ENCODE results near the gene FLNC.
A peak's percentile ranks its signal among the peaks of the same experiment; 100 is the strongest.

The FLNC gene

GRCh38 chr7:128859232-128860157 is 29.3 kb downstream of the FLNC start:
- H3K4me3 ChIP-seq (replicated peaks in 1 of 2; ENCODE audit: low read depth in 2 of 2, low read length in 2 of 2), result no peak overlapping the region
- no peak for DNase-seq (ENCODE audit: low read depth in 2 of 2)
- no peak for TF ChIP-seq CTCF (IDR thresholded peaks at IDR 0.05; ENCODE audit: low read depth, low read length)

- peak; percentile 28 for TF ChIP-seq CTCF (IDR thresholded peaks at IDR 0.05; ENCODE audit: low read depth, low read length)
- DNase-seq (ENCODE audit: low read depth in 2 of 2), result peak; percentile 40 to 72
- no peak overlapping the region for H3K4me3 ChIP-seq (replicated peaks in 1 of 2; ENCODE audit: low read depth in 2 of 2, low read length in 2 of 2)
Measured at GRCh38 chr7:128860158-128861073, 30.2 kb downstream of the FLNC start.

- DNase-seq (ENCODE audit: low read depth in 2 of 2), result no peak
- peak overlapping the region; percentile 13 to 97 for H3K4me3 ChIP-seq (replicated peaks in 1 of 2; ENCODE audit: low read depth in 2 of 2, low read length in 2 of 2)
- TF ChIP-seq CTCF (IDR thresholded peaks at IDR 0.05; ENCODE audit: low read depth, low read length), result no peak
Measured at GRCh38 chr7:128861957-128862570, 31.9 kb downstream of the FLNC start.

GRCh38 chr7:128862571-128863432 is 32.6 kb downstream of the FLNC start, which contains the start of gene ATP6V1F:
Gene ATP6V1F (plus strand): TSS chr7:128862856. CDS start chr7:128862905, 49 bp downstream.
- TF ChIP-seq CTCF (IDR thresholded peaks at IDR 0.05; ENCODE audit: low read depth, low read length), result no peak
- peak; percentile 98 for DNase-seq (ENCODE audit: low read depth in 2 of 2)

GRCh38 chr7:128863433-128863989 is 33.3 kb downstream of the FLNC start:
- TF ChIP-seq CTCF (IDR thresholded peaks at IDR 0.05; ENCODE audit: low read depth, low read length), result peak; percentile 58
- peak; percentile 76 to 80 for DNase-seq (ENCODE audit: low read depth in 2 of 2)

More at GRCh38 chr7:128862571-128863432, 32.6 kb downstream of the FLNC start, which contains the start of gene ATP6V1F:
- H3K4me3 ChIP-seq (replicated peaks in 1 of 2; ENCODE audit: low read depth in 2 of 2, low read length in 2 of 2), result peak within 1 kb of the TSS; percentile 95 to 97

More at GRCh38 chr7:128863433-128863989, 33.3 kb downstream of the FLNC start:
- peak overlapping the region; percentile 95 to 97 for H3K4me3 ChIP-seq (replicated peaks in 1 of 2; ENCODE audit: low read depth in 2 of 2, low read length in 2 of 2)
